Measurements from ENCODE around the gene SLC35F4.

DNA sequence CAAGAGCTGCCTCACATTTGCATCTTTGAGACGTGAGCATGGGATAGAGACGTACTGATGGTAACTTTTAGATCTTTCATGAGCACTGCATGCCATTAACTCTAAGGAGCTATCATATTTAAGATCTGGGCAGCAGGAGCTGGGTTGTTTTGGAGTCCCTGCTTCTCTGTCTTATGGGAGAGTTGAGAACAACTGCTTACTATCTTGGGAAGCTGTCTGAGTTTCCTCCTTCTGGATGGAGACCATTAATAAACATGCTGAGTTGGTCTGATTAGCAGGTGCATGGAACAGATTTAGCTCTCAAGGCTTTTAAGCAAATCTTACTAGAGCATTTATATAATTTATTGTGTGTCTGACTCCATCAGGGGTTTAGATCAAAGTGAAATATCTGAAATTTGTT lies 252.9 kb downstream of the SLC35F4 start:
- TF ChIP-seq, protein P1, sequence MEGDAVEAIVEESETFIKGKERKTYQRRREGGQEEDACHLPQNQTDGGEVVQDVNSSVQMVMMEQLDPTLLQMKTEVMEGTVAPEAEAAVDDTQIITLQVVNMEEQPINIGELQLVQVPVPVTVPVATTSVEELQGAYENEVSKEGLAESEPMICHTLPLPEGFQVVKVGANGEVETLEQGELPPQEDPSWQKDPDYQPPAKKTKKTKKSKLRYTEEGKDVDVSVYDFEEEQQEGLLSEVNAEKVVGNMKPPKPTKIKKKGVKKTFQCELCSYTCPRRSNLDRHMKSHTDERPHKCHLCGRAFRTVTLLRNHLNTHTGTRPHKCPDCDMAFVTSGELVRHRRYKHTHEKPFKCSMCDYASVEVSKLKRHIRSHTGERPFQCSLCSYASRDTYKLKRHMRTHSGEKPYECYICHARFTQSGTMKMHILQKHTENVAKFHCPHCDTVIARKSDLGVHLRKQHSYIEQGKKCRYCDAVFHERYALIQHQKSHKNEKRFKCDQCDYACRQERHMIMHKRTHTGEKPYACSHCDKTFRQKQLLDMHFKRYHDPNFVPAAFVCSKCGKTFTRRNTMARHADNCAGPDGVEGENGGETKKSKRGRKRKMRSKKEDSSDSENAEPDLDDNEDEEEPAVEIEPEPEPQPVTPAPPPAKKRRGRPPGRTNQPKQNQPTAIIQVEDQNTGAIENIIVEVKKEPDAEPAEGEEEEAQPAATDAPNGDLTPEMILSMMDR (IDR thresholded peaks at IDR 0.05; ENCODE audit: poor library complexity) = no peak
- no peak for TF ChIP-seq EZH2 (IDR thresholded peaks at IDR 0.05; ENCODE audit: borderline replicate concordance)
